GM19099 (cell line): ENCODE results near the gene DEPDC1.

Experiments used
- POLR2A ChIP-seq: IDR thresholded peaks from 3 replicates; pipeline ENCODE4 v1.6.1; 2011; ENCODE audit warnings: low read depth; ENCODE audit not compliant: insufficient read length; ENCODE audit errors: extremely low read depth

The DEPDC1 gene

DNA sequence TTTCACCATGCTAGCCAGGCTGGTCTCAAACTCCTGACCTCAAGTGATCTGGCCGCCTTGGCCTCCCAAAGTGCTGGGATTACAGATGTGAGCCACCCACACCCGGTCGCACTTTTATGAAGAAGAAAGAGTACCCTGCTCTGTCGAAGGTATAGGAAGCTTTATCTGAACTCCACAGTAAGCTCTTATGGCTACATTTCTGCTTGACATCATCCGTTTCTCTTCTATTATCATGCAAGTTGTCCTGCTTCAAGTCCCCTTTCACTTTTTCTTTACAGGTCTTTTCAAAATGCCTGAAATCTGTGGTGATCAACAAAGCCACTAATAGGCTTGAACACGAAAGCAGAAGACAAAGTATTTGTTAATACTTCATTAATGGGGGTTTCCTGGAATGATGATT lies 51.2 kb downstream of the DEPDC1 start:
- no peak for TF ChIP-seq POLR2A

- no peak for TF ChIP-seq POLR2A
These were observed 53.9 kb downstream of the DEPDC1 start for GRCh38 chr1:68442822-68443556.

- TF ChIP-seq POLR2A: no peak
These were observed 54.9 kb downstream of the DEPDC1 start for GRCh38 chr1:68442006-68442405.

DNA sequence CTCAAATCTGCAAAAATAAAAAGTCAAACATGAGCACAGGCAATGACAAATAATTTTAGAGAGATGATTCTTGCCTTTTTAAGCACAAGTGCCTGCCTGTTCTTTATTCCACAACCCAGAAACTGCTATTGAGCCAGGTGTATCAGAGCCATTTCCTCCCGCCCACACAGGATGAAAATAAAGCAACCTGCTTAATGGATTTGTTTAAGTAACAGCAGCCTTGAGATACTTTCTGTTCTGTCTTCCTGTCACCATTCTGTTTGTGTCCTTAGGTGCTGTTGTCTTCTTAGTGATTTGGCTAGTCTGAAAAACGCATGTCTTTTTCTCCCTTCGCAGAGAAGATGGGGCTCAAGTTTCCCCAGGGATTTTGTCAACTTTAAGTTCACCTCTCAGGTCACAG lies 58.6 kb downstream of the DEPDC1 start:
- TF ChIP-seq POLR2A: no peak

DNA sequence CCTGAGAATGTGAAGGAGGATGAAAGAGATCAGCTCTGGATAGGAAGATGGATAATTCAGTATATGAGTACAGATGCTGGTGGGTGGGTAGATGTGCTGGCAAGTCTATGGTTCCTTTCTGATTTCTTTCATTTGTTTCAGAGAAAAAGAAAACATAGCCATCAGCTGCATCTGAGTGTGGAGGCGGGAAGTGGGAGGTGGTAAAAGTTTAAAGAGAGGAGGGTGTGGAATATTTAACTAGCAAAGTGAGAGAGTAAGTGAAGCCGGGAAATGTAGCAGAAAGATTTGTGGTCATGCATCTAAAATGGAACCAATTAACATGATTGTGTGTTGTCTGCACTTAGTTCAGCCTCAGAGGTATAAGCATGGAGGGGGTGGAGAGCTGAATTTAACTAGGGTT lies 63.5 kb downstream of the DEPDC1 start:
- TF ChIP-seq POLR2A: no peak

DNA sequence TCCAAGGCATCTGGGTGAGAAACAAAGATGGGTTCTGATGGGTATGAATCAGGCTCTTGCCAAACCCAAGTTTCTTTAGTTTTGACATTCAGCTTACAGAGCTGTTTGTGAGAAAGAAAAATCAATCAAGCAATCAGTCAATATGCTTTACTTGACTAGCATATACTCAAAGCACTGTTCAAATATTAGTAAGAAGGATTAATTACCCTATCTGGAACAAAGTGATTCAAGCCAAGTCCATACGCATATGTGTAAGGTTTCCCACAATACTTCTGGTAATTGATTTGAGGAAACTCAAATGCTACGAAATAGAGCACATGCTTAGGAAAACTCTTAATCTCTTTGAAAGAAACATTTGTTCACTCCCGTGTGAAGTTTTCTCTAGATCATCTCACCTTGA lies 65.8 kb downstream of the DEPDC1 start:
- no peak for TF ChIP-seq POLR2A

- TF ChIP-seq POLR2A: no peak
These were observed 67.6 kb downstream of the DEPDC1 start for GRCh38 chr1:68429233-68429808.

- no peak for TF ChIP-seq POLR2A
These were observed 70.3 kb downstream of the DEPDC1 start for GRCh38 chr1:68426594-68426993.
